ENCODE data around the gene CMC2. TPM values are rescaled to one million over a fixed set of nuclear protein-coding genes. Genes with fewer than 3 reads are reported as not detected.

Gene CMC2
- polyA plus RNA-seq, 1 donor from 2014 or later: 172 TPM

- Histone ChIP-seq H3K4me3 (ENCODE audit: low read length) (no peak overlapping the region), H3K27ac (ENCODE audit: low read length) (no peak overlapping the region), H3K27me3 (ENCODE audit: insufficient read depth, low read depth, low read length) (no peaks in the 10 kb centered on the region), H2AFZ (ENCODE audit: low read depth, low read length) (no peak overlapping the region), H3K9me2 (ENCODE audit: insufficient read depth, low read length) (no peaks in the 10 kb centered on the region), H3K36me3 (ENCODE audit: insufficient read depth, low read length) (no peaks in the 10 kb centered on the region), H3F3A (ENCODE audit: insufficient read depth, low read length, poor library complexity, severe bottlenecking) (no peaks in the 10 kb centered on the region), H3K9ac (ENCODE audit: low read length) (no peak overlapping the region), H3K4me2 (ENCODE audit: low read length) (no peak overlapping the region), H4K20me1 (ENCODE audit: insufficient read depth) (no peaks in the 10 kb centered on the region), H3K79me2 (replicated peaks; ENCODE audit: insufficient read depth, low read length) (no peaks in the 10 kb centered on the region), H3K9me3 (ENCODE audit: low read length) (no peaks in the 10 kb centered on the region)
- TF ChIP-seq RAD21 (conservative IDR thresholded peaks at IDR 0.05) (no peak), SMC3 (conservative IDR thresholded peaks at IDR 0.05; ENCODE audit: poor library complexity) (no peak), MXI1 (conservative IDR thresholded peaks at IDR 0.05; ENCODE audit: poor library complexity, severe bottlenecking) (no peak), EZH2 (IDR thresholded peaks at IDR 0.05; ENCODE audit: borderline replicate concordance, insufficient read depth, low read length, poor library complexity, severe bottlenecking) (no peak), REST (IDR thresholded peaks at IDR 0.05; ENCODE audit: borderline replicate concordance) (no peak), EP300 (conservative IDR thresholded peaks at IDR 0.05; ENCODE audit: poor library complexity, severe bottlenecking) (no peak), TAF1 (IDR thresholded peaks at IDR 0.05; ENCODE audit: low read depth) (no peak), POLR2AphosphoS5 (IDR thresholded peaks at IDR 0.05) (no peak)
- TF ChIP-seq, protein P1, sequence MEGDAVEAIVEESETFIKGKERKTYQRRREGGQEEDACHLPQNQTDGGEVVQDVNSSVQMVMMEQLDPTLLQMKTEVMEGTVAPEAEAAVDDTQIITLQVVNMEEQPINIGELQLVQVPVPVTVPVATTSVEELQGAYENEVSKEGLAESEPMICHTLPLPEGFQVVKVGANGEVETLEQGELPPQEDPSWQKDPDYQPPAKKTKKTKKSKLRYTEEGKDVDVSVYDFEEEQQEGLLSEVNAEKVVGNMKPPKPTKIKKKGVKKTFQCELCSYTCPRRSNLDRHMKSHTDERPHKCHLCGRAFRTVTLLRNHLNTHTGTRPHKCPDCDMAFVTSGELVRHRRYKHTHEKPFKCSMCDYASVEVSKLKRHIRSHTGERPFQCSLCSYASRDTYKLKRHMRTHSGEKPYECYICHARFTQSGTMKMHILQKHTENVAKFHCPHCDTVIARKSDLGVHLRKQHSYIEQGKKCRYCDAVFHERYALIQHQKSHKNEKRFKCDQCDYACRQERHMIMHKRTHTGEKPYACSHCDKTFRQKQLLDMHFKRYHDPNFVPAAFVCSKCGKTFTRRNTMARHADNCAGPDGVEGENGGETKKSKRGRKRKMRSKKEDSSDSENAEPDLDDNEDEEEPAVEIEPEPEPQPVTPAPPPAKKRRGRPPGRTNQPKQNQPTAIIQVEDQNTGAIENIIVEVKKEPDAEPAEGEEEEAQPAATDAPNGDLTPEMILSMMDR (IDR thresholded peaks at IDR 0.05; ENCODE audit: poor library complexity, severe bottlenecking): no peak
Measured at GRCh38 chr16:80938879-80939260, 67.8 kb downstream of the CMC2 start.

DNA sequence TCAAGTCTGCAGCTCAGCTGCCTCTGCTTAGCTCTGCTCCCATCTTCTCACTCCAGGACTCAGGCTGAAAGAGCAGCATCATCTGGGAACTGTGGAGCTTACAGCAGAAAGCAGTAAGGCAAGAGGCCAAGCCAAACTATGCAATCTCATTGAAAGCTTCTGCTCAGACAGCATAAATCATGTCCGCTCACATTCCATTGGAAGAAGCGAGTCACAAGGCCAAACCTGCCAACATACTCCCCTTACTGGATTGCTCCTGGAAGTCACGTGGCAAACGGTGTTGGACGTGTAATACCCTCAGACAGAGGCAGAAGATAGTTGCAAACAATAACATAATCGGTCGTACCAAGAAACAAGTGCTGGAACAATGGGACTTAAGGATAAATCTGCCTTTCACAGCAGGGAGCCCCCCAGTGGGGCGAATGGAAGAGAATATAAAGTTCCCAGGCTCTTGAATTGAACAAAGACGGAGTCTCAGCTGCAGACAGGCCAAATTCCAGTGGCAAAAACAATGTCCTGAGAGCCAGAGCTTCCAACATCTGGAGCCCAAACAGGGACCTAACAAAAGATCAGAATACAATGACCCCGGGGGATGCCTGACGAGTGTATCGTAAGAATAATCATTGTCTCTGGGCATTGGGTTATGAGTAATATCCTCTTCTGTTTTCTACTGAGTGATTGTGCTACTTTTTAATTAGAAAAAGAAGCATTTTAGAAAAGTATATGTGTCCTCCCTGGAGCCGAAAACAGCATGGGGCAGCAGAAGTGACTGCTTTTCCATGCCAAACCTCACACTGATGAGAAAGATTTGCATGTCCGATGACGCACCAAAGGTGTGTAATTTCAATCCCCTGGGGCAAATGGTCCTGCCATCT, 68.4 kb downstream of the CMC2 start:
- H3K9me2 ChIP-seq (ENCODE audit: insufficient read depth, low read length): no peaks in the 10 kb centered on the region
- H3K4me2 ChIP-seq (ENCODE audit: low read length): no peak overlapping the region
- no peak overlapping the region for H3K27ac ChIP-seq (ENCODE audit: low read length)
- no peaks in the 10 kb centered on the region for H4K20me1 ChIP-seq (ENCODE audit: insufficient read depth)
- H3K9me3 ChIP-seq (ENCODE audit: low read length): no peaks in the 10 kb centered on the region
- H3F3A ChIP-seq (ENCODE audit: insufficient read depth, low read length, poor library complexity, severe bottlenecking): no peaks in the 10 kb centered on the region
- no peaks in the 10 kb centered on the region for H3K36me3 ChIP-seq (ENCODE audit: insufficient read depth, low read length)
- TF ChIP-seq, protein P1 (IDR thresholded peaks at IDR 0.05; ENCODE audit: poor library complexity, severe bottlenecking): no peak
- TF ChIP-seq POLR2AphosphoS5 (IDR thresholded peaks at IDR 0.05): no peak
- TF ChIP-seq MXI1 (conservative IDR thresholded peaks at IDR 0.05; ENCODE audit: poor library complexity, severe bottlenecking): no peak
- no peak for TF ChIP-seq REST (IDR thresholded peaks at IDR 0.05; ENCODE audit: borderline replicate concordance)
- no peak for TF ChIP-seq EP300 (conservative IDR thresholded peaks at IDR 0.05; ENCODE audit: poor library complexity, severe bottlenecking)
- no peak for TF ChIP-seq TAF1 (IDR thresholded peaks at IDR 0.05; ENCODE audit: low read depth)
- no peak for TF ChIP-seq EZH2 (IDR thresholded peaks at IDR 0.05; ENCODE audit: borderline replicate concordance, insufficient read depth, low read length, poor library complexity, severe bottlenecking)
- TF ChIP-seq RAD21 (conservative IDR thresholded peaks at IDR 0.05): no peak
- no peak for TF ChIP-seq SMC3 (conservative IDR thresholded peaks at IDR 0.05; ENCODE audit: poor library complexity)
- no peak overlapping the region for H3K9ac ChIP-seq (ENCODE audit: low read length)
- H3K27me3 ChIP-seq (ENCODE audit: insufficient read depth, low read depth, low read length): no peaks in the 10 kb centered on the region
- H2AFZ ChIP-seq (ENCODE audit: low read depth, low read length): no peak overlapping the region
- no peaks in the 10 kb centered on the region for H3K79me2 ChIP-seq (replicated peaks; ENCODE audit: insufficient read depth, low read length)
- H3K4me3 ChIP-seq (ENCODE audit: low read length): no peak overlapping the region
